VCaP (cell line): Measurements from ENCODE around the gene SOX12.

Experiments used
- H3K27ac ChIP-seq: fragments of 450-650 bp; 2 replicates; pipeline ENCODE4 v1.5.1; 2017
- TF ChIP-seq, protein P1 (sequence below): fragments of 450-650 bp; conservative IDR thresholded peaks from 2 replicates; pipeline ENCODE4 v1.5.1; 2017; ENCODE audit warnings: mild to moderate bottlenecking, moderate library complexity

SOX12 gene

GRCh38 chr20:308427-309038 is 16.8 kb upstream of the SOX12 start:
- TF ChIP-seq, protein P1, sequence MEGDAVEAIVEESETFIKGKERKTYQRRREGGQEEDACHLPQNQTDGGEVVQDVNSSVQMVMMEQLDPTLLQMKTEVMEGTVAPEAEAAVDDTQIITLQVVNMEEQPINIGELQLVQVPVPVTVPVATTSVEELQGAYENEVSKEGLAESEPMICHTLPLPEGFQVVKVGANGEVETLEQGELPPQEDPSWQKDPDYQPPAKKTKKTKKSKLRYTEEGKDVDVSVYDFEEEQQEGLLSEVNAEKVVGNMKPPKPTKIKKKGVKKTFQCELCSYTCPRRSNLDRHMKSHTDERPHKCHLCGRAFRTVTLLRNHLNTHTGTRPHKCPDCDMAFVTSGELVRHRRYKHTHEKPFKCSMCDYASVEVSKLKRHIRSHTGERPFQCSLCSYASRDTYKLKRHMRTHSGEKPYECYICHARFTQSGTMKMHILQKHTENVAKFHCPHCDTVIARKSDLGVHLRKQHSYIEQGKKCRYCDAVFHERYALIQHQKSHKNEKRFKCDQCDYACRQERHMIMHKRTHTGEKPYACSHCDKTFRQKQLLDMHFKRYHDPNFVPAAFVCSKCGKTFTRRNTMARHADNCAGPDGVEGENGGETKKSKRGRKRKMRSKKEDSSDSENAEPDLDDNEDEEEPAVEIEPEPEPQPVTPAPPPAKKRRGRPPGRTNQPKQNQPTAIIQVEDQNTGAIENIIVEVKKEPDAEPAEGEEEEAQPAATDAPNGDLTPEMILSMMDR = no peak
- H3K27ac ChIP-seq = no peak overlapping the region

- H3K27ac ChIP-seq = no peak overlapping the region
- TF ChIP-seq, protein P1 = no peak
These were observed 16.0 kb upstream of the SOX12 start for GRCh38 chr20:309306-309840.

GRCh38 chr20:309841-310644 is 15.3 kb upstream of the SOX12 start:
- TF ChIP-seq, protein P1 = no peak
- H3K27ac ChIP-seq = no peak overlapping the region

DNA sequence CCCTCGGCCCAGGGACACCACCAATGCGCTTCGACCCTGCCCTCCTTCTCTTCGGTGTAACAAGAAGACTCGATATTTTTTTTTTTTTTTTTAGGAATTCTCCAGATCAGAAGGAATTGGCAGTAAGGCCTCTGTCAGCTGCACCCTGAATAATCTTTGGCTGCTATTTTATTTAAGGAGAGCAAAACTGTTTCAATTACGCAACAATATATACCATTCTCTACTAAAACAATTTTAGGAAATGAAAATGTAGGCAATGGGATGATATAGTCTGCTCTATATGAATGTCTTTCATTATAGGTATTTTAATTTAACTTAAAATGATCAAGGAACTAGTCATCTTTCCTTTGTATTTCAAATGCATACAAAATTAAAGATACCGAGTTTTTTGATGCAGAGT is 14.7 kb upstream of the SOX12 start:
- H3K27ac ChIP-seq = no peak overlapping the region
- TF ChIP-seq, protein P1 = no peak

DNA sequence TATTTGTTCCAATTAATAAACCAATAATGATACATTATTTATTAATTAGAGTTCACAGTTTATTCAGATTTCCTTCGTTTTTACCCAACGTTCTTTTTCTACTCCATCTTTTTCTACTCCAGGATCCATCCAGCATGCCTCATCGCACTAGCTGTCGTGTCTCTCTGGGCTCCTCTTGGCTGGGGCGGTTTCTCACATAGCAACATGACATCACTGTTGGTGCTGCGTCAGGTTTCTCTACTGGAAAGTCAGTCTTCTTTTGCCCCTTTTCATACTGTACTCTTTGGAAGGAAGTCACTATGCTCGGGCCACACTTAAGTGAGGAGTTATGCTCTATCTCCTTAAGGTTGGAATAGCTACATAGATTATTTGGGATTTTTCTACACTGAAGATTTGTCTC is 13.7 kb upstream of the SOX12 start:
- TF ChIP-seq, protein P1 = no peak

DNA sequence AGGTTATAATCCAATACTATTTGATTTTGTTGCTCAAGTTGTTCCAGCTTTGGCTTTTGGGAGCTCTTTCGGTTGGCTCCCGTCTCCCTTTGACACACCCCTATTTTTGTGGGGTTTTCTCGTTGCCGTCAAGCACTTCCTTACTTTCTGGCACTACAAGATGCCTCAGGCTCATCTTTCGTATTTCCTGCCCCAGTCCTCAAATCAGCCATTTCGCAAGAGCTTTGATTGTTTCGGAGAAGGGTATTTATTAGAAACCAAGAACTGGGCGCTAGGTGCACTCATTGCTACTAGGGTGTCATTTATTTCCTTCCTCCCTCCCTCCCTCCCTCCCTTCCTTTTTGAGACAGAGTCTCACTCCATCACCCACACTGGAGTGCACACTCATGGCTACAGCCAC is 13.3 kb upstream of the SOX12 start:
- TF ChIP-seq, protein P1 = no peak
- H3K27ac ChIP-seq = no peak overlapping the region

More for the DNA sequence above, 13.7 kb upstream of the SOX12 start:
- no peak overlapping the region for H3K27ac ChIP-seq

DNA sequence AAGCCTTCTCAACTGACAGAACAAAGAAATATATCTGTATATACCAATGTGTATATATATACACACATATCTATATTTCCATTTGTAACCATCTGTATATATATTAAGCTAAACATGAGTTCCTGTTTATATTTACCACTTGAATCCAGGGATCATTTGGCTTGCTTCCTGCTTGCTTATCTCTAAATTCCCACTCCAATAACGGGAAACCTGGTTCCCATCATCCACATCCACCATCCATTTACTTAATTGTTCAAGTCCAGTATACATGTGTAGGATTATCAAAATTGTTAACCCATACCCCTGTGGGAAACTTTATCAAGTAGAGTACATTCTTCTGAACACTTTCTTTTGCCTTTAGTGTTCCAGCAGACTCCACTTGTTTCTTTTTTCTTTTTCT is 12.5 kb upstream of the SOX12 start:
- TF ChIP-seq, protein P1 = no peak
- H3K27ac ChIP-seq = no peak overlapping the region
